C4-2B (cell line): ENCODE measurements around the gene ZSCAN9.

ENCODE experiments used
- CTCF ChIP-seq: fragments of 450-650 bp; conservative IDR thresholded peaks from 2 replicates; pipeline ENCODE4 v1.5.1; 2017; ENCODE audit warnings: mild to moderate bottlenecking
- ZFX ChIP-seq: fragments of 450-650 bp; IDR thresholded peaks from 2 replicates; pipeline ENCODE4 v1.6.1; 2017

- TF ChIP-seq CTCF (no peak), ZFX (no peak)
These were observed 7.2 kb upstream of the ZSCAN9 start for GRCh38 chr6:28217890-28218289.
